Spleen (tissue), 7 donors: Measurements from ENCODE around the gene WT1.

Experiments used
- POLR2A ChIP-seq, 3 donors: fragments of 450-650 bp; IDR thresholded peaks; one replicate each; pipeline ENCODE4 v1.5.1; 2017; ENCODE audit warnings: antibody characterized with exemption in 3 of 3, mild to moderate bottlenecking in 1 of 3
- POLR2AphosphoS5 ChIP-seq, 3 donors: sonication (generic); formaldehyde crosslinking; IDR thresholded peaks; one replicate each; pipeline ENCODE4 v1.5.1; 2017; ENCODE audit warnings: antibody characterized with exemption in 3 of 3
- TF ChIP-seq, protein P1 (sequence below), 11 experiments: fragments of 200-600 bp in 7 of 11; fragments of 450-650 bp in 4 of 11; sonication (generic) in 4 of 11; IDR thresholded peaks in 8 of 11; conservative IDR thresholded peaks in 3 of 11; 1 replicate in 7 of 11; 2 replicates in 4 of 11; pipeline versions ENCODE4 v1.4.0 to v1.8.0; 2016 to 2021; ENCODE audit warnings: antibody characterized with exemption in 11 of 11, inconsistent platforms in 4 of 11, mild to moderate bottlenecking in 1 of 11
- donor health status: DM: no; HTN: no; CAD: no; lungs with moderate emphysema.
- donor health status: DM: no; HTN: no; CAD: no.
- donor health status: DM: no; HTN: no; CAD: no.

DNA sequence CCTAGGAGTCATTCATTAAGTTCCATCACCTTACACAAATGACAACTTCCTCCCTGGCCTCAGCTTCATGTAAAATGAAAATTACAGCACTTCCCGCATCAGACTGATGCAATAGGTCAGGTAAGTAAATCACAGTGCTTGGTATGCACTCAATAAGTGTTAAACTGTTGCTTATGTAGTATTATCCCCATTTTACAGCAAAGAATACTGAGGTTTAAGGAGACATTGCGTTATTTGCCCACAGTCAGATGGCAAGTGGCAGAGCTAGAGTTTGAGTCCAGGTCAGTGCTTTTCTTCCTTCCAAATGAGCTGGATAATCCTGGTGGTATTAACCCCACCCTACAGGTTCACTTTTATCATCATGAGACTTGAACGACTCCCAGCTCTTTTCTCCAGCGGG is 29.7 kb downstream of the WT1 start:
- no peak for TF ChIP-seq POLR2A (IDR thresholded peaks at IDR 0.05)
- TF ChIP-seq, protein P1, sequence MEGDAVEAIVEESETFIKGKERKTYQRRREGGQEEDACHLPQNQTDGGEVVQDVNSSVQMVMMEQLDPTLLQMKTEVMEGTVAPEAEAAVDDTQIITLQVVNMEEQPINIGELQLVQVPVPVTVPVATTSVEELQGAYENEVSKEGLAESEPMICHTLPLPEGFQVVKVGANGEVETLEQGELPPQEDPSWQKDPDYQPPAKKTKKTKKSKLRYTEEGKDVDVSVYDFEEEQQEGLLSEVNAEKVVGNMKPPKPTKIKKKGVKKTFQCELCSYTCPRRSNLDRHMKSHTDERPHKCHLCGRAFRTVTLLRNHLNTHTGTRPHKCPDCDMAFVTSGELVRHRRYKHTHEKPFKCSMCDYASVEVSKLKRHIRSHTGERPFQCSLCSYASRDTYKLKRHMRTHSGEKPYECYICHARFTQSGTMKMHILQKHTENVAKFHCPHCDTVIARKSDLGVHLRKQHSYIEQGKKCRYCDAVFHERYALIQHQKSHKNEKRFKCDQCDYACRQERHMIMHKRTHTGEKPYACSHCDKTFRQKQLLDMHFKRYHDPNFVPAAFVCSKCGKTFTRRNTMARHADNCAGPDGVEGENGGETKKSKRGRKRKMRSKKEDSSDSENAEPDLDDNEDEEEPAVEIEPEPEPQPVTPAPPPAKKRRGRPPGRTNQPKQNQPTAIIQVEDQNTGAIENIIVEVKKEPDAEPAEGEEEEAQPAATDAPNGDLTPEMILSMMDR (IDR thresholded peaks at IDR 0.05 in 8 of 11, conservative IDR thresholded peaks at IDR 0.05 in 3 of 11): no peak
- TF ChIP-seq POLR2AphosphoS5 (IDR thresholded peaks at IDR 0.05): no peak
